Suprapubic skin (tissue), 4 donors: ENCODE results near the gene ERBB3. TPM values are rescaled to one million over a fixed set of nuclear protein-coding genes. Genes with fewer than 3 reads are reported as not detected.
"Not testable (repeated sequence)": the region's sequence is repeated elsewhere in the genome, so short reads cannot be mapped to it uniquely, and the experiment has no call there.

Experiments
- DNase-seq, 2 donors: peaks; one replicate each; pipeline ENCODE4 v3.0.0-alpha.2; 2019; ENCODE audit warnings: low spot score in 2 of 2
- H3K27ac ChIP-seq: fragments of 200-600 bp; sonication (generic); one replicate; pipeline ENCODE4 v1.5.1; 2019
- H3K27me3 ChIP-seq: fragments of 200-600 bp; sonication (generic); one replicate; pipeline ENCODE4 v1.5.1; 2019
- H3K36me3 ChIP-seq: fragments of 200-600 bp; sonication (generic); one replicate; pipeline ENCODE4 v1.5.1; 2019
- H3K4me1 ChIP-seq: fragments of 200-600 bp; sonication (generic); one replicate; pipeline ENCODE4 v1.5.1; 2019
- H3K4me3 ChIP-seq: fragments of 200-600 bp; sonication (generic); one replicate; pipeline ENCODE4 v1.5.1; 2019; ENCODE audit warnings: mild to moderate bottlenecking
- H3K9me3 ChIP-seq: fragments of 200-600 bp; sonication (generic); one replicate; pipeline ENCODE4 v1.5.1; 2019
- EP300 ChIP-seq: sonication (generic); formaldehyde crosslinking; IDR thresholded peaks from one replicate; pipeline ENCODE4 v1.6.1; 2017; ENCODE audit warnings: antibody characterized with exemption
- POLR2A ChIP-seq, 2 donors: fragments of 450-650 bp; IDR thresholded peaks; one replicate each; pipeline ENCODE4 v1.6.1; 2017; ENCODE audit warnings: antibody characterized with exemption in 2 of 2, mild to moderate bottlenecking in 2 of 2, moderate library complexity in 2 of 2
- POLR2AphosphoS5 ChIP-seq, 3 donors: sonication (generic); formaldehyde crosslinking; IDR thresholded peaks; one replicate each; pipeline ENCODE4 v1.6.1; 2017; ENCODE audit warnings: antibody characterized with exemption in 3 of 3
- WGBS: methylation state at CpG from one replicate; pipeline ENCODE4 v1.1.5; 2018; 5-methylcytosine and 5-hydroxymethylcytosine counted together
- total RNA-seq, 4 donors: library from RNA; depleted of rRNA; stranded (reverse); fragments of >200 nt; gene quantifications; one replicate each; pipeline ENCODE4 v1.1.0, GENCODE V29; 2016
- TF ChIP-seq, protein P1 (sequence below), 2 donors: fragments of 200-600 bp in 1 of 2; fragments of 450-650 bp in 1 of 2; sonication (generic) in 1 of 2; IDR thresholded peaks; one replicate each; pipeline ENCODE4 v1.5.1; 2016 to 2019; ENCODE audit warnings: antibody characterized with exemption in 2 of 2, mild to moderate bottlenecking in 1 of 2, moderate library complexity in 1 of 2

Gene ERBB3
- total RNA-seq, 4 donors from 2014 or later = 147 to 226 (median 181) TPM

DNA sequence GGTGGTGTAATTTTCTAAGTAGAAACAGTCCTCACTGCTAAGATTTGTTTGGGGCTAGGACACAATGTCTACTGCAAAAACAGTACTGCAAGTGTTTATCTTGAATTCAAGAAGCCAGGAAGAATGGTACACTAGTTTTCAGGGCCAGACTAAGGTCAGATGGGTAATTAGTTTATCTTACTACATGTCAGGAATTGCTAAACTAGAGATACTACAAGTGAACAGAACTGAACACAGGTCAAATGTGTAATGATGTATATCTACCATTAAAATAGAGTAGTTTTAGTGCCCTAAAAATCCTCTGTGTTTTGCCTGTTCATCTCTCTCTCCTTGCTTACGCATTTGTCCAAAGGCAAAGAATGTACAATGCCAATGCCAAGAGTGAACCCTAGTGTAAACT, 34.1 kb downstream of the ERBB3 start:
- Histone ChIP-seq H3K4me1 (peaks cover 29% of the 10 kb centered on the region), H3K36me3 (peaks cover 46% of the 10 kb centered on the region), H3K27me3 (no peaks in the 10 kb centered on the region), H3K27ac (no peak overlapping the region), H3K9me3 (no peaks in the 10 kb centered on the region), H3K4me3 (no peak overlapping the region)
- TF ChIP-seq POLR2A (IDR thresholded peaks at IDR 0.05) (no peak), POLR2AphosphoS5 (IDR thresholded peaks at IDR 0.05) (no peak), EP300 (no peak)
- TF ChIP-seq, protein P1, sequence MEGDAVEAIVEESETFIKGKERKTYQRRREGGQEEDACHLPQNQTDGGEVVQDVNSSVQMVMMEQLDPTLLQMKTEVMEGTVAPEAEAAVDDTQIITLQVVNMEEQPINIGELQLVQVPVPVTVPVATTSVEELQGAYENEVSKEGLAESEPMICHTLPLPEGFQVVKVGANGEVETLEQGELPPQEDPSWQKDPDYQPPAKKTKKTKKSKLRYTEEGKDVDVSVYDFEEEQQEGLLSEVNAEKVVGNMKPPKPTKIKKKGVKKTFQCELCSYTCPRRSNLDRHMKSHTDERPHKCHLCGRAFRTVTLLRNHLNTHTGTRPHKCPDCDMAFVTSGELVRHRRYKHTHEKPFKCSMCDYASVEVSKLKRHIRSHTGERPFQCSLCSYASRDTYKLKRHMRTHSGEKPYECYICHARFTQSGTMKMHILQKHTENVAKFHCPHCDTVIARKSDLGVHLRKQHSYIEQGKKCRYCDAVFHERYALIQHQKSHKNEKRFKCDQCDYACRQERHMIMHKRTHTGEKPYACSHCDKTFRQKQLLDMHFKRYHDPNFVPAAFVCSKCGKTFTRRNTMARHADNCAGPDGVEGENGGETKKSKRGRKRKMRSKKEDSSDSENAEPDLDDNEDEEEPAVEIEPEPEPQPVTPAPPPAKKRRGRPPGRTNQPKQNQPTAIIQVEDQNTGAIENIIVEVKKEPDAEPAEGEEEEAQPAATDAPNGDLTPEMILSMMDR (IDR thresholded peaks at IDR 0.05) = no peak
- WGBS = 96% methylated on average over 1 of the region's 1 CpG
- no peak for DNase-seq

- H3K9me3 ChIP-seq = no peaks in the 10 kb centered on the region
- no peak for TF ChIP-seq POLR2AphosphoS5 (IDR thresholded peaks at IDR 0.05)
- no peak for TF ChIP-seq POLR2A (IDR thresholded peaks at IDR 0.05)
- TF ChIP-seq EP300 = no peak
- TF ChIP-seq, protein P1 (IDR thresholded peaks at IDR 0.05) = no peak
- H3K4me1 ChIP-seq = peaks cover 32% of the 10 kb centered on the region
- H3K27me3 ChIP-seq = no peaks in the 10 kb centered on the region
- 34% methylated on average over 10 of the region's 10 CpGs for WGBS
- H3K4me3 ChIP-seq = peak overlapping the region; percentile 88
- DNase-seq = no peak
- H3K27ac ChIP-seq = peak overlapping the region; percentile 95
- peaks cover 34% of the 10 kb centered on the region for H3K36me3 ChIP-seq
Observed at GRCh38 chr12:56115329-56115728, 35.4 kb downstream of the ERBB3 start.

- no peaks in the 10 kb centered on the region for H3K27me3 ChIP-seq
Observed at GRCh38 chr12:56116267-56117081, 36.5 kb downstream of the ERBB3 start, which contains the start of gene RPL41. RPL41 (plus strand) TSS chr12:56116633.

DNA sequence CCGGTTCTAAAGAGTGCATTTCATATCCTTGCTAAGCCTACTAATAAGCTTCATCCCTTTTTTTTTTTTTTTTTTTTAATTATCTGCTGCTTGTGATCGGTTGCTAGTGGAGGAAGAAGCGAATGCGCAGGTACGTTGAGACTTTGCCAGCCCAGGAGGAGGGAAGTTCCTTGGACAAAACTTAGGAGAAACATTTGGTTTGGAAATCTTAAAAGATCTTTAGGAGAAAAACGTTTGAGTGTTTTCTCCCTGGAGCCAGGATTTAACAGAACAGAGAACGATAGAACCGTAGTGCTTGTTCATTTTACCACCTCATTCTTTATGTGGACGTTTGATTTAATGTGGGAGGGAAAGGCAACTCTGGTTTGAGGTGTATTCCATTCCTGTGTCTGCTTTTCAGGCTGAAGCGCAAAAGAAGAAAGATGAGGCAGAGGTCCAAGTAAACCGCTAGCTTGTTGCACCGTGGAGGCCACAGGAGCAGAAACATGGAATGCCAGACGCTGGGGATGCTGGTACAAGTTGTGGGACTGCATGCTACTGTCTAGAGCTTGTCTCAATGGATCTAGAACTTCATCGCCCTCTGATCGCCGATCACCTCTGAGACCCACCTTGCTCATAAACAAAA, 37.2 kb downstream of the ERBB3 start:
- peaks cover 29% of the 10 kb centered on the region for H3K36me3 ChIP-seq
- H3K9me3 ChIP-seq, DNase-seq, H3K27me3 ChIP-seq: not testable (repeated sequence)
- WGBS = 2% methylated on average over 13 of the region's 16 CpGs
- H3K4me3 ChIP-seq = peak overlapping the region; percentile 88
- peak overlapping the region; percentile 95 for H3K27ac ChIP-seq
- H3K4me1 ChIP-seq = peaks cover 32% of the 10 kb centered on the region

More at GRCh38 chr12:56116267-56117081, 36.5 kb downstream of the ERBB3 start, which contains the start of gene RPL41:
- 0% methylated on average over 34 of the region's 34 CpGs for WGBS
- DNase-seq = peak; percentile 96 to 97
- Histone ChIP-seq H3K4me1 (peaks cover 28% of the 10 kb centered on the region), H3K27ac (peak within 1 kb of the TSS; percentile 95), H3K36me3 (peaks cover 32% of the 10 kb centered on the region), H3K9me3 (no peaks in the 10 kb centered on the region), H3K4me3 (peak within 1 kb of the TSS; percentile 88)
- TF ChIP-seq, protein P1 (IDR thresholded peaks at IDR 0.05) = no peak
- TF ChIP-seq POLR2A (IDR thresholded peaks at IDR 0.05) (peak; percentile 96 to 98), POLR2AphosphoS5 (IDR thresholded peaks at IDR 0.05) (peak; percentile 94 to 99 (median 95))

- whole genome bisulfite sequencing = 1% methylated on average over 51 of the region's 61 CpGs
- TF ChIP-seq EP300 = no peak
- TF ChIP-seq, protein P1 (IDR thresholded peaks at IDR 0.05) = peak in 1 of 2 donors; percentile 63
- TF ChIP-seq POLR2AphosphoS5 (IDR thresholded peaks at IDR 0.05) = peak; percentile 80 to 99 (median 93)
- peak in 1 of 2 donors; percentile 63 for TF ChIP-seq POLR2A (IDR thresholded peaks at IDR 0.05)
- Histone ChIP-seq H3K27ac (peak within 1 kb of the TSS; percentile 95), H3K36me3 (peaks cover 20% of the 10 kb centered on the region), H3K4me1 (peaks cover 32% of the 10 kb centered on the region), H3K4me3 (peak within 1 kb of the TSS; percentile 88), H3K27me3 (no peaks in the 10 kb centered on the region), H3K9me3 (no peaks in the 10 kb centered on the region)
- peak; percentile 99 for DNase-seq
Observed at GRCh38 chr12:56117778-56118687, 38.1 kb downstream of the ERBB3 start, which contains the start of gene ZC3H10. ZC3H10 (plus strand) TSS chr12:56118266; CDS start chr12:56120563, 2,297 bp downstream.
